ENCODE results near the gene ATXN2.
"Not testable (repeated sequence)": the region's sequence is repeated elsewhere in the genome, so short reads cannot be mapped to it uniquely, and the experiment has no call there.

Gene ATXN2

GRCh38 chr12:111597831-111598636 is 1.1 kb downstream of the ATXN2 start:
- Mint-ChIP-seq H3K4me3 (peak overlapping the region; percentile 96 to 99 (median 98)), H3K36me3 (ENCODE audit: low read depth) (no peaks in the 10 kb centered on the region), H3K4me1 (peaks cover 37% of the 10 kb centered on the region), H3K27ac (peak overlapping the region; percentile 96 to 99 (median 99)), H3K27me3 (ENCODE audit: low read depth) (no peaks in the 10 kb centered on the region), H3K9me3 (no peaks in the 10 kb centered on the region)
- TF ChIP-seq CTCF (IDR thresholded peaks at IDR 0.05; ENCODE audit: unreplicated experiment in 3 of 3) = no peak

DNA sequence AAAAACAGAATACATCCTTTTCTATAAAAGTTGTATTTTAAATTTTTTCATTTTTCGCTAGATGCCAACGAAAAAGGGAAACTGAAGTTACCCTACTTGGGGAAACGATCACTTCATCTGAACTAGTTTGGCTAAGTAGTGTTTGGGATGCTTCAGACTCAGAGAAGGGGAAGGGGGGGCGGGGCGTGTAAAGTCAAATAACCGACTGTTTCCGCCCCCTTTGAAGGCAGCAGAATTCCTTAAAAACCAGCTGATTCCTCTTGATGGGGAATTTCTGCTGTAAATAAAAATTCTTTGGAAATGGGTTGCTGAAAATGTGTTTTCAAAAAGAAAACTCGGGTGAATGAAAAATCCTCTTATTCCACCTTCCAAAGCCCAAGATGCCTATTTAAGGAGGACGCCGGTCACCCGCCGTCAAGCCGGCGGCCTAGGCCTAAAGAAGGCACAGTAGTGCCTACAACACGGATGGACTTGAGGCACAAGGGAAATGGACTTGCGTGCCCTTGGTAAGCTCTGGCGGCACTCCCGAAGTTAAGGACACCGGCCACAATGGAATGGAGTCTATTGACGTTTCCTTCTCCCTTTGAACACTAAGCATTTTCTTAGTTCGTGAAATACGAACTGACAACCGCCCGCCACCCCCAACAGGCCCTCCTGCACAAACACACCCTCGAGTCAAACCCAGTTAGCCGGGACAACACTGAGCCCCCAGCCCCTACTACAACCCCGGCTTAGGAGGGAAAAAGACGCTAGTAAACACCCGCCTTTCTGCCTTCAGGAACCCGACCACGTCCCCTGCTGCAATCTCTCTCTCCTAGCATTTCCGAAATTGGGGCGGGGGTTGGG is 1.9 kb downstream of the ATXN2 start:
- Mint-ChIP-seq H3K27ac (peak overlapping the region; percentile 96 to 99 (median 99)), H3K36me3 (ENCODE audit: low read depth) (no peaks in the 10 kb centered on the region), H3K27me3 (ENCODE audit: low read depth) (no peaks in the 10 kb centered on the region), H3K4me1 (peaks cover 37% of the 10 kb centered on the region), H3K4me3 (peak overlapping the region; percentile 96 to 99 (median 98)), H3K9me3 (no peaks in the 10 kb centered on the region)
- no peak for TF ChIP-seq CTCF (IDR thresholded peaks at IDR 0.05; ENCODE audit: unreplicated experiment in 3 of 3)

- peak overlapping the region; percentile 47 to 98 (median 96) for H3K4me3 Mint-ChIP-seq
- H3K36me3 Mint-ChIP-seq (ENCODE audit: low read depth); H3K27me3 Mint-ChIP-seq (ENCODE audit: low read depth); H3K9me3 Mint-ChIP-seq: not testable (repeated sequence)
- H3K4me1 Mint-ChIP-seq = peaks cover 36% of the 10 kb centered on the region
- peak overlapping the region; percentile 53 to 96 (median 70) for H3K27ac Mint-ChIP-seq
Observed at GRCh38 chr12:111595341-111595835, 3.7 kb downstream of the ATXN2 start.

- not testable (repeated sequence) for H3K9me3 Mint-ChIP-seq; H3K36me3 Mint-ChIP-seq (ENCODE audit: low read depth); H3K4me3 Mint-ChIP-seq; H3K27ac Mint-ChIP-seq; H3K27me3 Mint-ChIP-seq (ENCODE audit: low read depth)
- peaks cover 28% of the 10 kb centered on the region for H3K4me1 Mint-ChIP-seq
Observed at GRCh38 chr12:111591399-111592010, 7.6 kb downstream of the ATXN2 start.

GRCh38 chr12:111590552-111590951 is 8.6 kb downstream of the ATXN2 start:
- no peak overlapping the region for H3K27ac Mint-ChIP-seq
- H3K4me3 Mint-ChIP-seq = no peak overlapping the region
- H3K9me3 Mint-ChIP-seq = no peaks in the 10 kb centered on the region
- H3K4me1 Mint-ChIP-seq = peaks cover 20% of the 10 kb centered on the region
- no peaks in the 10 kb centered on the region for H3K27me3 Mint-ChIP-seq (ENCODE audit: low read depth)
- TF ChIP-seq CTCF (IDR thresholded peaks at IDR 0.05; ENCODE audit: unreplicated experiment in 3 of 3) = no peak
- peaks cover 4% of the 10 kb centered on the region for H3K36me3 Mint-ChIP-seq (ENCODE audit: low read depth)

GRCh38 chr12:111589601-111590000 is 9.5 kb downstream of the ATXN2 start:
- Mint-ChIP-seq H3K4me1 (peaks cover 10% of the 10 kb centered on the region), H3K27ac (no peak overlapping the region), H3K4me3 (no peak overlapping the region), H3K9me3 (no peaks in the 10 kb centered on the region), H3K27me3 (ENCODE audit: low read depth) (no peaks in the 10 kb centered on the region), H3K36me3 (ENCODE audit: low read depth) (peaks cover 4% of the 10 kb centered on the region)
- TF ChIP-seq CTCF (IDR thresholded peaks at IDR 0.05; ENCODE audit: unreplicated experiment in 3 of 3) = no peak

All from nephron (organoid).